AG09309 (cell line): ENCODE measurements around the gene SLCO1B3.

Experiments
- DNase-seq: peaks from one replicate; pipeline ENCODE4 v3.0.0-alpha.2; 2010; ENCODE audit warnings: low read depth
- H3K4me3 ChIP-seq: 2 replicates; pipeline ENCODE4 v1.5.1; 2011; ENCODE audit warnings: mild to moderate bottlenecking, low read depth, low read length, moderate library complexity; ENCODE audit not compliant: control insufficient read depth
- CTCF ChIP-seq: IDR thresholded peaks from 2 replicates; pipeline ENCODE4 v1.5.1; 2011; ENCODE audit warnings: mild to moderate bottlenecking, low read depth, low read length, inconsistent platforms; ENCODE audit not compliant: insufficient read depth, control insufficient read depth; ENCODE audit errors: missing control alignments

Gene SLCO1B3

GRCh38 chr12:20801035-20801434 is 9.5 kb upstream of the SLCO1B3 start:
- DNase-seq = no peak
- H3K4me3 ChIP-seq = no peak overlapping the region
- no peak for TF ChIP-seq CTCF

GRCh38 chr12:20805921-20806320 is 4.6 kb upstream of the SLCO1B3 start:
- no peak for TF ChIP-seq CTCF
- DNase-seq = no peak
- H3K4me3 ChIP-seq = no peak overlapping the region

- DNase-seq = no peak
- H3K4me3 ChIP-seq = no peak overlapping the region
- no peak for TF ChIP-seq CTCF
Observed at GRCh38 chr12:20807192-20808080, 3.1 kb upstream of the SLCO1B3 start.

- no peak overlapping the region for H3K4me3 ChIP-seq
- no peak for DNase-seq
- no peak for TF ChIP-seq CTCF
Observed at GRCh38 chr12:20808521-20808920, 2.0 kb upstream of the SLCO1B3 start.

- no peak for TF ChIP-seq CTCF
- H3K4me3 ChIP-seq = no peak overlapping the region
- DNase-seq = no peak
Observed at GRCh38 chr12:20815574-20815973, 5.1 kb downstream of the SLCO1B3 start.

- H3K4me3 ChIP-seq = no peak overlapping the region
- DNase-seq = no peak
- no peak for TF ChIP-seq CTCF
Observed at GRCh38 chr12:20822415-20822814, 11.9 kb downstream of the SLCO1B3 start.
